Stomach smooth muscle (tissue), 2 donors: ENCODE measurements around the gene ZNF227.
A peak's percentile ranks its signal among the peaks of the same experiment; 100 is the strongest.
"Not testable (repeated sequence)": the region's sequence is repeated elsewhere in the genome, so short reads cannot be mapped to it uniquely, and the experiment has no call there.

Experiments used
- H3K27ac ChIP-seq: one replicate; pipeline ENCODE4 v1.7.0; 2013; ENCODE audit warnings: mild to moderate bottlenecking, low read length, inconsistent platforms
- H3K27me3 ChIP-seq, 2 donors: one replicate each; pipeline ENCODE4 v1.7.0; 2013; ENCODE audit warnings: low read length in 2 of 2; ENCODE audit not compliant: insufficient read depth in 2 of 2, control insufficient read depth in 1 of 2
- H3K36me3 ChIP-seq, 2 donors: one replicate each; pipeline ENCODE4 v1.7.0; 2013; ENCODE audit warnings: low read length in 2 of 2; ENCODE audit not compliant: control insufficient read depth in 2 of 2, insufficient read depth in 2 of 2
- H3K4me1 ChIP-seq: one replicate; pipeline ENCODE4 v1.7.0; 2013; ENCODE audit warnings: low read length; ENCODE audit not compliant: control insufficient read depth, insufficient read depth
- H3K4me3 ChIP-seq, 2 donors: one replicate each; pipeline ENCODE4 v1.7.0; 2013; ENCODE audit warnings: low read length in 2 of 2
- H3K9ac ChIP-seq, 2 donors: one replicate each; pipeline ENCODE4 v1.7.0; 2013; ENCODE audit warnings: low read length in 2 of 2, mild to moderate bottlenecking in 1 of 2
- H3K9me3 ChIP-seq, 2 donors: one replicate each; pipeline ENCODE4 v1.7.0; 2013; ENCODE audit warnings: low read length in 2 of 2; ENCODE audit not compliant: control insufficient read depth in 2 of 2
- donor health status: healthy.
- donor health status: Pancreatic carcinoma.

ZNF227 gene

DNA sequence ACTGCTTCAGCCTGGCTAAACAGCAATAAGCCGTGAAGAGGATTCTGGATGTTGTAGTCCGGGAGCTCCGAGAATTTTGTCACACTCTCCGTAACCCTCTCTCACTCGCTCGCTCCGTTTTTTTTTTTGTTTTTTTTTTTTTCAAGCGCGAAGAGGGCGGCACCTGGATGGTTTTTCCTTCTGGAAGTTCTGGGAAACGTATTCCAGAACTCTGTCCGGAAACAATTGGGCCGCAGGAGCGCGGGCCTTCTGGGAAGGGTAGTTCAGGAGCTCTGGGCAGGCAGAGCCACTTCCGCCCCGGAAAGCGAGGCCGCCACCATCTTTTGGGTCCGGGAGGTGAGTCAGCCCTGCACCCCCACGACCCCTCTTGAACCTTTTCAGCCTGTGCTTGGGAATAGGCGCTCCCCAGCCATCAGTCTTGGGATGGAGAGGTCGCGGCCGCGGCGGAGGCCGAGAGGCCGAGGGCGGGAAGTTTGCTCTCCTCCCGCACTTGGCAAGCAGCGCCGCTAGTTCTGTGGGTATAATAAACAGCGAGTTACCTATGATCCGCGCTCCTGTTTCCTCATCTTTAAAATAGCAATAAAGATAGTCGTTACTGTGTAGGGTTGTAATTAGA, at the start of gene ZNF227:
ZNF227 (plus strand) TSS at position 283 of the 616 bp plus-strand sequence. CDS start 5,261 bp downstream, outside the sequence.
- no peaks in the 10 kb centered on the region for H3K9me3 ChIP-seq
- H3K4me3 ChIP-seq = peak within 1 kb of the TSS; percentile 94 to 96
- peaks cover 5 to 10% of the 10 kb centered on the region in 2 donors for H3K36me3 ChIP-seq
- peak within 1 kb of the TSS; percentile 83 for H3K27ac ChIP-seq
- peaks cover 4% of the 10 kb centered on the region for H3K4me1 ChIP-seq
- H3K27me3 ChIP-seq = no peaks in the 10 kb centered on the region
- H3K9ac ChIP-seq = peak within 1 kb of the TSS; percentile 94

DNA sequence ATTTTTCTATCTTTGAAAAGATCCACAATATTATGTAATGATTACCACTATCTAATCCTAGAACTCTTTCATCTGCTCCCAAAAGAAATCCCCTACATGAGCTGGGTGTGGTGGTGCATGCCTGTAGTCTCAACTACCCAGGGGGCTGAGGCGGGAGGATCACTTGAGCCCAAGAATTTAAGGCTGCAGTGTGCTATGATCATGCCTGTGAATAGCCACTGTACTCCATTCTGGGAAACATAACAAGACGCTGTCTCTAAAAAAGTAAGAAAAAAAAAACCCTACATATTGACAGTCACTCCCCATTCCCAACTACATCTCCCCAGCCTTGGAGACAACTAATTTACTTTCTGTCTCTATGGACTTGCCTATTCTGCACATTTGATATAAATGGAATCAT, 48.5 kb upstream of the ZNF227 start:
- H3K4me1 ChIP-seq = peaks cover 6% of the 10 kb centered on the region
- H3K4me3 ChIP-seq = no peak overlapping the region
- H3K27ac ChIP-seq = no peak overlapping the region
- peaks cover 6 to 21% of the 10 kb centered on the region in 2 donors for H3K9me3 ChIP-seq
- H3K27me3 ChIP-seq = no peaks in the 10 kb centered on the region
- H3K36me3 ChIP-seq = peaks cover 10 to 18% of the 10 kb centered on the region in 2 donors
- H3K9ac ChIP-seq = no peak overlapping the region

DNA sequence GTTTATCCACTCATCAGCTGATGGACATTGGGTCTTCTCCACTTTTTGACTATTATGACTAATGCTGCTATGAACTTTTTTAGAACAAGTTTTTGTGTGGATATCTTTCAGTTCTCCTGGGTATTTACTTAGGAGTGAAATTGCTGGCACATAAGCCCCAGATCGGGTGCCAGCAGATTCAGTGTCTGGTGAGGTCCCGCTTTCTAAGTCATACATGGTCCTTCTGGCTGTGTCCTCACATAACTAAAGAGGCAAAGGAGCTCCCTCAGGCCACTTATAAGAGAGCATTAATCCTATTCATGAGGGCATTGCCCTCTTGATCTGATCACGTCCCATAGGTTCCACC, 48.0 kb upstream of the ZNF227 start:
- peak overlapping the region; percentile 76 to 97 for H3K4me3 ChIP-seq
- peaks cover 7 to 16% of the 10 kb centered on the region in 2 donors for H3K9me3 ChIP-seq
- peak overlapping the region in 1 of 2 donors; percentile 5 for H3K9ac ChIP-seq
- no peaks in the 10 kb centered on the region for H3K27me3 ChIP-seq
- peak overlapping the region; percentile 90 for H3K27ac ChIP-seq
- H3K4me1 ChIP-seq = peaks cover 6% of the 10 kb centered on the region
- H3K36me3 ChIP-seq = peaks cover 11 to 20% of the 10 kb centered on the region in 2 donors

DNA sequence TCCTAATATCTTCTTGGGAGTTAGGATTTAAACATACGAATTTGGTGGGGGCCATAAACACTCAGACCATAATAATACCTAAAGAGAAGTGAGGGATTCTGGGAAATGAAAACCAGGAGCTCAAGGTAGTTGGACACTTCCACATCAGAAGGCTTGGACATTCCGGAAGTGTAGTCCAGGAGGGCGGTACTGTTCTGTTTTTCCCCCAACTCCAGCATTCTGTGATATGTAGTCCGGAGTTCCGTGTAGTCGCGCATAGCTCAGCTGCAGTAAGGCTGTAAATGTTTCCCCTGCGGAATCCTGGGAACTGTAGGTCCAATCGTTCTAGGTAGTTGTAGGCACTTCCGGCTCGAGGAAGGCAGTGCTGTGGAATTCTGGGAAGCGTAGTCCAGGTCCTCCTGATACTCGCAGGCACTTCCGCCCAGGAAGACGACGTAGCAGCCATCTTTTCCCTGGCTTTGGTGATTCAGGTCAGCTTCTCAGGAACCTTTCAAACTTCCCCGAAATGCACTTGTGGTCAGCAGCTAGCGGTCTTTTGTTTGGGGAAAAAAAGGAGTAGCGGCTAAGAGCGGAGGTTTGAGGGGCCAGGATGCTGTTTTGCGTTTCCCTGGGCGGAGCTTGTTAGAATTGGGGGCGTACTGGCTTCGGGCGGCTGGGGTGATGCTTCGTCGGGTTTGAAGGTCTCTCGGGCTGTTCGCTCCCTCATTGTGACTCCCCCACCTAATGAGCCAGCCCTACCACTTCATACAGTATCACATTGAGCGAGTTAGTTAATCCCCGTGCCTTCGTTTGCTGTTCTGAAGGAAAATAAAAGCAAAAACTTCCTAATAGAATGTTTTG, 47.4 kb upstream of the ZNF227 start, which contains the start of gene ZNF226:
ZNF226 (plus strand) TSS at position 428 of the 840 bp plus-strand sequence. CDS start 4,981 bp downstream, outside the sequence.
- Histone ChIP-seq H3K9ac (peak within 1 kb of the TSS; percentile 82 to 98), H3K36me3 (peaks cover 17 to 26% of the 10 kb centered on the region in 2 donors), H3K27me3 (no peaks in the 10 kb centered on the region), H3K4me1 (peaks cover 6% of the 10 kb centered on the region), H3K9me3 (peaks cover 11 to 14% of the 10 kb centered on the region in 2 donors), H3K27ac (peak within 1 kb of the TSS; percentile 90), H3K4me3 (peak within 1 kb of the TSS; percentile 76 to 97)

DNA sequence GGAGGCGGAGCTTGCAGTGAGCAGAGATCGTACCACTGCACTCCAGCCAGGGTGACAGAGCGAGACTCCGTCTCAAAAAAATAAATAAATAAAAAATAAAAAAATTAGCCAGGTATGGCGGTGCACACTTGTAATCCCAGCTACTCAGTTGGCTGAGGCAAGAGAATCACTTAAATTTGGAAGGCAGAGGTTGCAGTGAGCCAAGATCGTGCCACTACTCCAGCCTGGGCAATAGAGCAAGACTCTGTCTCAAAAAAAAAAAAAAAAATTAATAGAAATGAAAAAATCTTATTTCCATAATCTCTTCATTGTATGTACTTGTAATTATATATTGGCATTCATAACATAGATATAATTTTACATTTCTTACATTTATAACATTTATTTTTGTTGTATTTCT, 41.7 kb upstream of the ZNF227 start:
- H3K36me3 ChIP-seq = peaks cover 65 to 76% of the 10 kb centered on the region in 2 donors
- H3K9me3 ChIP-seq = peaks cover 18 to 43% of the 10 kb centered on the region in 2 donors
- not testable (repeated sequence) for H3K27me3 ChIP-seq, H3K27ac ChIP-seq, H3K9ac ChIP-seq, H3K4me3 ChIP-seq, H3K4me1 ChIP-seq

DNA sequence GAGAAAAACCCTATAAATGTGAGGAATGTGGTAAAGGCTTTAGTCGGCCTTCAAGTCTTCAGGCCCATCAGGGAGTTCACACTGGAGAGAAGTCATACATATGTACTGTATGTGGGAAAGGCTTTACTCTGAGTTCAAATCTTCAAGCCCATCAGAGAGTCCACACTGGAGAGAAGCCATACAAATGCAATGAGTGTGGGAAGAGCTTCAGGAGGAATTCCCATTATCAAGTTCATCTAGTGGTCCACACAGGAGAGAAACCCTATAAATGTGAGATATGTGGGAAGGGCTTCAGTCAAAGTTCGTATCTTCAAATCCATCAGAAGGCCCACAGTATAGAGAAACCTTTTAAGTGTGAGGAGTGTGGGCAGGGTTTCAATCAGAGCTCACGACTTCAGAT, 35.7 kb upstream of the ZNF227 start:
- Histone ChIP-seq H3K9ac (no peak overlapping the region), H3K4me1 (no peaks in the 10 kb centered on the region), H3K27ac (no peak overlapping the region), H3K36me3 (peaks cover 57 to 60% of the 10 kb centered on the region in 2 donors), H3K4me3 (peak overlapping the region in 1 of 2 donors; percentile 36), H3K9me3 (peaks cover 58 to 63% of the 10 kb centered on the region in 2 donors), H3K27me3 (no peaks in the 10 kb centered on the region)

DNA sequence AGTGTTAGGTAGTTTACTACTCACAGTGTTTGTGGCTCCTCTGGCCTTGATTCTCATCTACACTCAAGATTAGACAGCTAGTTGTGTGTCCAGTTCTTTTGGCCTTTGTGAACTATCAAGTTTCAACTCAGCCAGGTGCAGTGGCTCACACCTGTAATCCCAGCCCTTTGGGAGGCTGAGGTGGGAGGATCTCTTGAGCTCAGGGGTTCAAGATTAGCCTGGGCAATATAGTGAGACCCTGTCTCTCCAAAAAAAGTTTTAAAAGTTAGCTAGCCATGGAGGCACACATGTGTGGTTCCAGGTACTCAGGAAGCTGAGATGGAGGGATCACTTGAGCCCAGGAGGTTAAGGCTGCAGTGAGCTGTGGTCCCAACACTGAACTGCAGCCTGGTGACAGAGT, 31.4 kb upstream of the ZNF227 start:
- no peaks in the 10 kb centered on the region for H3K4me1 ChIP-seq
- H3K4me3 ChIP-seq = no peak overlapping the region
- H3K9me3 ChIP-seq = peaks cover 42 to 57% of the 10 kb centered on the region in 2 donors
- peaks cover 14 to 16% of the 10 kb centered on the region in 2 donors for H3K36me3 ChIP-seq
- H3K27ac ChIP-seq = no peak overlapping the region
- no peaks in the 10 kb centered on the region for H3K27me3 ChIP-seq
- H3K9ac ChIP-seq = no peak overlapping the region

DNA sequence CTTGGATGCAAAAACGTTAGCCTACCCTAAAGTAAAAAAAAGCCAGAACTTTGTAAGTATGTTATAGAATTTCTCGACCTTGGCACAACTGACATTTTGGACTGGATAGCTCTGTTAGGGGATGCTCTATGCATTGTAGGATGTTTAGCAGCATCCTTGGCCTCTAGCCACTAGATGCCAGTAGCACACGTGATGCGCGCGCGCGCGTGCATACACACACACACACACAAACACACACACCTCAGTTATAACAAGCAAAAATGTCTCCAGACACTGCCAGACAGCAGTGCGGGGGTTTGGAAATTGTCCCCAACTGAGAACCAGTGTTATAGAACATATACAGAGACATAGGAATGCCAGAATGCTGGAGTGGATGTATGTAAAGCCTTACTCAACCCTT, 30.2 kb upstream of the ZNF227 start:
- no peaks in the 10 kb centered on the region for H3K4me1 ChIP-seq
- no peak overlapping the region for H3K27ac ChIP-seq
- H3K9ac ChIP-seq = no peak overlapping the region
- H3K9me3 ChIP-seq = peaks cover 31 to 46% of the 10 kb centered on the region in 2 donors
- no peaks in the 10 kb centered on the region for H3K27me3 ChIP-seq
- no peak overlapping the region for H3K4me3 ChIP-seq
- peaks cover 2 to 4% of the 10 kb centered on the region in 2 donors for H3K36me3 ChIP-seq

DNA sequence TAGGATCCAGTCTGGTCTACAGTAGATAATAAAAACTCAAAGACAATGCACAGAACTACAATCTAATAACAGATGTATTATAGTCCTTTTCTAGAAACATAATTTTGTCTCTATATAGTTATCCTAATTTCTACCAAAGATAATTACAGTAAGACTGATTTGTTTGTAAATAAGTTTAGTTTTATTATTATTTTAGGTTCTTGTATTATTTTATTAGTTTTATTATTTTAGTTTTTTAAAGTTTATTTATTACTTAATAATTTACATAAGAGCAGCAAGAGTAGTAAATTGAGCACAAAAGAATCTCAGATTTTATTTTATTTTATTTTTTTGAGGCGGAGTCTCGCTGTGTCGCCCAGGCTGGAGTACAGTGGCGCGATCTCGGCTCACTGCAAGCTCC, 22.3 kb upstream of the ZNF227 start:
- no peak overlapping the region for H3K9ac ChIP-seq
- no peak overlapping the region for H3K27ac ChIP-seq
- H3K36me3 ChIP-seq = no peaks in the 10 kb centered on the region
- no peaks in the 10 kb centered on the region for H3K27me3 ChIP-seq
- H3K4me1 ChIP-seq = no peaks in the 10 kb centered on the region
- H3K4me3 ChIP-seq = no peak overlapping the region
- H3K9me3 ChIP-seq = peaks cover 0 to 2% of the 10 kb centered on the region in 2 donors

DNA sequence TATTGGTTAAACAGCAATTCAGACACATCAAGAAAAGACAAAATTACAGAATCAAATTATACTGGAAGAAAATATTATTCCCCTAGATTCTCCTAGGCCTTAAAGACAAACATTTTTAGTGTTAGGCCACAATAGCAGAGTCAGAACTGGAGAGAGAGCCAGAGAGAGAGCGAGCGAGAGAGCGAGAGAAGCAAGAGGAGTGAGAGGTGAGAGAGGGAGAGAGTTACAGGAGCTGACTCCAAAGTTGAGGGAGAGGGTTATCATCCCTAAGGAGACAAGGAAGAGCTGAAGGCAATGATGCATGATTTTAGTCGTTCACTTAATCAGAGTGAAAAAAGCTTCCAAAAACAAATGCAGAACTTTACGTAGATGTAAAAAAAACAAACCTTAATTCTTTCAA, 20.2 kb upstream of the ZNF227 start:
- peaks cover 0 to 2% of the 10 kb centered on the region in 2 donors for H3K9me3 ChIP-seq

More for the DNA sequence above, 20.2 kb upstream of the ZNF227 start:
- H3K4me1 ChIP-seq = no peaks in the 10 kb centered on the region
- no peak overlapping the region for H3K4me3 ChIP-seq
- H3K9ac ChIP-seq = no peak overlapping the region
- no peak overlapping the region for H3K27ac ChIP-seq
- H3K36me3 ChIP-seq = no peaks in the 10 kb centered on the region
- no peaks in the 10 kb centered on the region for H3K27me3 ChIP-seq
